CD4-positive, alpha-beta T cell treated with Interleukin-10 for 1 hour (primary cell): ENCODE data around the gene MOXD1.

Experiments
- DNase-seq: peaks from one replicate; pipeline ENCODE4 v3.0.0-alpha.2; 2020

The MOXD1 gene

DNA sequence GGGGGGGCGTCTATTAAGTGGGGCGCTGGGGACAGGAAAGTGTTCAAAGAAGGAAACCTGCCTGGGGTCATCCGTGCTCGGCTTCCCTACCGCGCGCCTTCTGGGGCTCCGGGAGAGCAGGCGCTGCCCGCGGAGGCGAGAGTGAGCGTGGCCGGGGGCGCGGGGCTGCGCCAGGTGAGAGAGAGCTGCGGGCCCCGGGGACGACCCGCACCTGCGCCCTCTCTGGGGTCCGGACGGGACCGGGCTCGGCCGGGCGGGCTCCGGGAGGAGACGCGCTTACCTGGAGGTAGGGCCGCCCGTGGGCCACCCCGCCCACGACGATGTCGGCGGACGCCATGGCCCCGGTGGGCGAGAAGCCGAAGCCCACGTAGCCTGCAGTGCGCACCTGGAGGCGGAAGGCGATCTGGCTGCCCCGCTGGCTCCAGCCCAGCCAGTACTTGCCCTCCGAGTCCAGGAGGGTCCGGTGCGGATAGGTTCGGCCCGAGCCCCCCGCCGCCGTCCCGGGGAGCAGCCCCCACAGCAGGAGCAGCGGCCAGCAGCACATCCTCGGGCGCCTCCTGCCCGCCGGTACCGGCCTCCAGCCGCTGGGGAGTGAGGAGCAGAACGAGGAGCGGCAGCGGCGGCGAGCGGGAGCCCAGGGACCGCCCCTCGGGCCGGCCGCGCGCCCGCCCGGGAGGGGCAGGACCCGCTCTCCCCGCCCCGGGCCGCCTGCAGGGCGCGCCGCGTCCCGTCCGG, at the start of gene MOXD1:
TSS of gene MOXD1 (minus strand) at position 593 of the 735 bp plus-strand sequence. CDS start at position 544, 49 bp downstream.
- DNase-seq = no peak

- no peak for DNase-seq
These were observed 45.6 kb upstream of the MOXD1 start for GRCh38 chr6:132446855-132447241.

- DNase-seq = no peak
These were observed 45.0 kb upstream of the MOXD1 start for GRCh38 chr6:132446141-132446854.

- DNase-seq = no peak
These were observed 44.1 kb upstream of the MOXD1 start for GRCh38 chr6:132445201-132445951.

GRCh38 chr6:132443206-132443605, 41.9 kb upstream of the MOXD1 start:
- DNase-seq = no peak

DNA sequence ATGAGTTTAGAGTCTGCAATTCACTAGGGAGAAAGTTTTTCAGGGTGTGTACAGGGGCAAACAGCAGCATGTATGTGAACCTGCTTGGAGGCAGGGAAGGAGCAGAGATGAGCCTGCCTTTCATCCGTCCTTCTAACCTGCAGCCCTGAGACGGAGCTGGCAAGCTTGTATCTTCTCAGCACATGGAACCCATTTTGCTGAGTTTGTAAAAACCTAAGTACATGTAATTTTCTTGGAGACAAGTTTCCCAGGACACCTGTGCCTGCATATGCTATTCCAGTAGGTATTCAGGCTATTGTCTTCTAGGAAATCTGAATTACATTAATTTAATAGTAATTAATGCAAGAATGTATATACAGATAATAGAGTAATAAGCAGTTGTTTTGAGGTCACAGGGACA, 28.8 kb upstream of the MOXD1 start:
- DNase-seq = no peak

GRCh38 chr6:132425176-132425575, 23.9 kb upstream of the MOXD1 start:
- no peak for DNase-seq

GRCh38 chr6:132423839-132424238, 22.6 kb upstream of the MOXD1 start:
- no peak for DNase-seq

DNA sequence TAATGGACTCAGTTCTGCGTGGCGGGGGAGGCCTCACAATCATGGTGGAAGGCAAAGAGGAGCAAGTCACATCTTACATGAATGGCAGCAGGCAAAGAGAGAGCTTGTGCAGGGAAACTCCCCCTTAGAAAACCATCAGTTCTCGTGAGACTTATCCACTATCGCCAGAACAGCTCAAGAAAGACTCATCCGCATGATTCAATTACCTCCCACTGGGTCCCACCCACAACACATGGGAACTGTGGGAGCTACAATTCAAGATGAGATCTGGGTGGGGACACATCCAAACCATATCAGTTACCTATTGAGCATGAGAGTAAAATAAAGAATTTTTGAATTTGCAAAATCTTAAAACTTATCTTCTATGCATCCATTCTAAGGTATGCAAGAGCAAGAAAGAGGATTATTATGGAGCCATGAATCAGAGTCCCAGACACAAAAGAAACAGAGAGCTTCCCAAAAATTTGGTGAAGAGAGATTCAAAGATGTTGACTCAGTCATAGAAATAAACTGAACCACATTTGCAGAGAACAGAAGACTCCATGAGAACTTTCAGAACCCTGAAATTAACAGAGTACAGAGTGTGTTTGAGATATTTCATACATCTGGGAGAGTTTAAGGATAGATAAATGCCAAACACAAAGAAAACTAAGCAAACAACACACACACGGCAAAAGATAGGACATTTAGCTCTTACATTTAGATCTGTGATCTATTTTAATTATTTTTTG, 17.1 kb upstream of the MOXD1 start:
- DNase-seq = no peak

DNA sequence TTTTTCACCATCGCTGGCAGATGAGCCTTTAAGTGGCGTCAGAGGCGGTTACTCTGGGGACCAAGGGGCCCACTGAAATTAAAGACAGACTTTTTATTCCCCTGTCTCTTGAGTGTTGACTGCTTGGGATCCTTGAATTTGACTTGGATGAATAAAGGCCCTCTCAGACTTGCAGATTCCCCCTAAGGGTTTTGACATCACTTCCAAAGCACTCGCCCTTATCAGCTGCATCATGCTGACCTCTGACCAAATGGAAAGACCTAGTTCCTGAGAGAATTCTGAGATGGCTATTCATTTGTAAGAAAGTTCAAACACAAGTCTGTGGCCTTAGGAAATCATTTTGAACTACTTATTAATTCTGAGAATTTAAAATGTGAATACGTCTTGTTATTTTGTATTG, 13.5 kb upstream of the MOXD1 start:
- no peak for DNase-seq

DNA sequence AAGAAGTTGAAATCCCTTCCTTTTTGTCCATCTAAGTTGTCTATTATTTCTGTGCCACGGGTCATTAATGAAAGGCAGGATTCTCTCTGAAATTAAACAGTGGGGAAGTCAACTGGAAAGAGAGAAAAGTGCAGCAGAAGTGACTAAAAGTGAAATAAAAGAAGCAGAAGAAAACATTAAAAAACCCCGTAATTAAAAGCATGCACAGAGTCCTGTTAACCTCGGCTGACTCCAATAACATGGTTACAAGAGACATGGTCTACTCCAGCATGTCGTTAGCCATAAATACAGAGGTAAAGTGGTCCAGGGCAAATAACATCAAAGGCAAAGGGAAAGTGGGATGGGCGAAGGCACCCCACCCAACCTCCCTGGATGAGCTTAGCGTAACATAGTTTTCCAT, 13.0 kb upstream of the MOXD1 start:
- DNase-seq = no peak

- DNase-seq = no peak
These were observed 12.2 kb upstream of the MOXD1 start for GRCh38 chr6:132413499-132413802.

DNA sequence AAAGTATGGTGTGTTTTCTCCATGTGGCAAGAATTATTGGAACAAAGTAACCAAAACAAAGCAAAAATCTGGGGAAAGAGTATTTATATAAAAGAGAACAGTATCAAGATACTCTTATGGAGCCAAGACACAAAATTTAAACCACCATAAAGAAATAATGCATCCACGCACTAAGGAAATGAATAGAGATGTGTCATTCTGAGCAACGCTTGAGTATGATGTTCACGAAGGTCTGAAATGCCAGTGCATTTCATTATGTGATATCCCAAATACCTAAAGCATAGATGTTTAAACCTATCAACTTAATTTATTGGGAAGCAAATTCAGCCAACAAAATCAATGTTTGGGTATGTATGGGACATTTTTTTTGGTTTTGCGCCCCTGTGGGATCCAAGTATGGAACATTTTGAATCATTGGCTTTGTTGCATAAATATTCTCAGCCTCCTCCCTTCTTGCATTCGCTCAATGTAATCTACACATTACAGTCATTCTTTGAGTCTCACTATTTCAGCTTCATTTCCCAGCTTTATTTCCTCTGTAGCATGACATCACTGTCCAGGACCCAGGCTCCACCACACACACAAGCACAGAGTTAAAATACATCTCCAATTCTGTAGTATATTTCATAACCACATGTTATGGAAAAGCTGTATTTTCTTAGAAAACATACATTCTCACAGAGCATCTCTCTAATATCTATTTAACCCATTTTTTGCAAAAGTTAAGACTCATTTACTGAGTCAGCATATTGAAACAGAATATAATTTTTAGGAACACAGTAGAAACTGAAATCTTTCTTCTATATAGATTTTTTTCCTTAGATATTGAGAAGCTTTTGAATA, 11.6 kb upstream of the MOXD1 start:
- DNase-seq = no peak

- no peak for DNase-seq
These were observed 10.0 kb upstream of the MOXD1 start for GRCh38 chr6:132411296-132411695.

GRCh38 chr6:132410830-132411229, 9.6 kb upstream of the MOXD1 start:
- no peak for DNase-seq

- DNase-seq = no peak
These were observed 4.1 kb upstream of the MOXD1 start for GRCh38 chr6:132405143-132405915.

DNA sequence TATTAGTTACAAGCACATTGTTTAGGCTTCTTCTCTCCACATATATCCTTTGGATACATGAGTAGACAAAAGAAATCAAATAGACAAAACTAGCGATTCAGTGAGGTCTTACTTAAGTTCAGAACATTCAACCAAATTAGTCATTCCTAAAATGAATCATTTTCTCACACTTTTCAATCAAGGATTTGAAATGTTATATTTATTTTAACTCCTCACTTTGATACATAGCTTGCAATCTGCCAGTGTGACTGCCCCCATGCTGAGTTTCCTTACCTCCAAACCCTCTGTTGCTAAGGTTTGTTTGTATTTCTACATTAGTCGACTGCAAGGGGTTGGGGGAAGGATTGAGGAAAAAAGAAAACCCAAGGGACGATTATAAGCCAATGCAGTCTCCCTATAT, 3.5 kb upstream of the MOXD1 start:
- DNase-seq = no peak

- no peak for DNase-seq
These were observed 3.1 kb upstream of the MOXD1 start for GRCh38 chr6:132404330-132404729.

- DNase-seq = no peak
These were observed 477 bp upstream of the MOXD1 start for GRCh38 chr6:132401618-132402285.

DNA sequence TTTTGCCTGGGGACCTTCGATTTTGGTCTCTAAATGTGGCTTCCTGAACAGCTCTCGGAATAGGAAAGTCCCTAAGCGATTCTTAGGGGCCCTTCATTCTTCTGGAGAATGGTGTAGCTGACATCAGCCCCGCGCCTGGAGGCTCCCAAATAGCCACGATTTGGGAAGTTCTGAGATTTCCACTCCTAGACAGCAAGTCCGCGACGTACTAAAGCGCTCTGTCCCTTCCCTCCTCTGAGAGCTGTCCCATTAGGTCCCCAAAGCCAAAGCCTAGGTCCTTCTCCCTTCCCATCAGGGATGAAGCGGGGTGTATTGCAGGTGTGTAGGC, 756 bp downstream of the MOXD1 start:
- no peak for DNase-seq
